Measurements from ENCODE around the gene HIPK4.

HIPK4 gene

DNA sequence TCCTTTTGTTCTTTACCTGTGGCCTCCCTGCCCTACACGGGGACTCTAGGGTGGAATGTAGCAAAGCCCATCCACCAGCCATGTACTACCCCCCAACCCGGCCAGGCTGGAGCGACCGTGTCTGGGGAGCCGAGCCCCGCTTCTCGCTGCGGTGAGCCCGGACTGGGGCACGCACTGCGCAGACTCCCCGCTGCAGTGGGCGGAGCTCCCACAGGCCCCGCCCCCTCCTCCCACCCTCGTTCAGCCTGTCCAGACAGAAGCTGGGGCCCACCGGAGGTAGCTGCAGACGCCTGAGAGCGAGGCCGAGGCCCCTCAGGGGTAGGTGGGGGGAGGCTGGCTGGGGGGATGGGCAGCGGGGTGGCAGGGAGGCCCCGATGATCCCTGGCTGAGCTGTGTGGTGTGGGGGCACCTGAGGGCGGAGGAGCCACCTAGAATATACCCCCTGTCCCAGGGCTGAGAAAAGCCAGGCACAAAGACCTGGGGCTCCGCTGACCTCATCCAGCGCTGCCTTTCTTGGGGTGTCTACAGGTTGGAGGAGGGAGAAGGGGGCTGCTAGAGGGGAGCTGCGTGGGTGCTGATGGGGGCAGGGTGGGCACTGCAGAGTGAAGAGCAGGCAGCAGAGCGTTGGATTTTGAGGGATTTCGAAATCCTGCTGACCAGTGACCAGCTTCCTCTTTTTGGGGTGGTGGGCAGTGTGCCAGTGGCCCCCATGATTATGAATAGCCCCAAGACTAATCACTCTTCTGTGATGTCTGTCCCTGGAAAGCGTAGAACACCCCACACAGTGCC is 24.2 kb downstream of the HIPK4 start:
- peak; percentile 80 for DNase-seq (ENCODE audit: low read depth)
- TF ChIP-seq, protein P1, sequence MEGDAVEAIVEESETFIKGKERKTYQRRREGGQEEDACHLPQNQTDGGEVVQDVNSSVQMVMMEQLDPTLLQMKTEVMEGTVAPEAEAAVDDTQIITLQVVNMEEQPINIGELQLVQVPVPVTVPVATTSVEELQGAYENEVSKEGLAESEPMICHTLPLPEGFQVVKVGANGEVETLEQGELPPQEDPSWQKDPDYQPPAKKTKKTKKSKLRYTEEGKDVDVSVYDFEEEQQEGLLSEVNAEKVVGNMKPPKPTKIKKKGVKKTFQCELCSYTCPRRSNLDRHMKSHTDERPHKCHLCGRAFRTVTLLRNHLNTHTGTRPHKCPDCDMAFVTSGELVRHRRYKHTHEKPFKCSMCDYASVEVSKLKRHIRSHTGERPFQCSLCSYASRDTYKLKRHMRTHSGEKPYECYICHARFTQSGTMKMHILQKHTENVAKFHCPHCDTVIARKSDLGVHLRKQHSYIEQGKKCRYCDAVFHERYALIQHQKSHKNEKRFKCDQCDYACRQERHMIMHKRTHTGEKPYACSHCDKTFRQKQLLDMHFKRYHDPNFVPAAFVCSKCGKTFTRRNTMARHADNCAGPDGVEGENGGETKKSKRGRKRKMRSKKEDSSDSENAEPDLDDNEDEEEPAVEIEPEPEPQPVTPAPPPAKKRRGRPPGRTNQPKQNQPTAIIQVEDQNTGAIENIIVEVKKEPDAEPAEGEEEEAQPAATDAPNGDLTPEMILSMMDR (IDR thresholded peaks at IDR 0.05; ENCODE audit: insufficient read depth, low read depth, low read length, missing control alignments): no peak
- H3K4me3 ChIP-seq (ENCODE audit: low read length): peak overlapping the region; percentile 64

DNA sequence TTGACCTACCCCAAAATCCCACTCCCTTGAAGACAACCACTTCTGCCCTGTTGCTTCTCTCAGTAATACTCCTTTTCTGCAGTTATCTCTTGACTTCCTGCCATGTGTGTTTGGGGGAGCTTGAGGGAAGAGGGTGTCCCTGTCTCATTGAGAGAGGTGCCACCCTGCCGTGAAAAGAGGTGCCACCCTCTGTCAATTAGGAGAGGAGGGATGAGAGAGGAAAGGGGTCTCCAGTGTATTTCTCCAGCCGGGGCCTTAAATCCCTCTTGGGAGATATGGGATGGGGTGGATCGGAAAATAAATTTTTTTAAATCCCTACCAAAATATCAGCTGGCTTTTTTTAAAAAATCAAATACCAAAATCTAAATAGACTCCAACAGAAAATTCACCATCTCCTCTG is 25.0 kb downstream of the HIPK4 start:
- no peak for DNase-seq (ENCODE audit: low read depth)
- TF ChIP-seq, protein P1 (IDR thresholded peaks at IDR 0.05; ENCODE audit: insufficient read depth, low read depth, low read length, missing control alignments): no peak
- H3K4me3 ChIP-seq (ENCODE audit: low read length): peak overlapping the region; percentile 64

DNA sequence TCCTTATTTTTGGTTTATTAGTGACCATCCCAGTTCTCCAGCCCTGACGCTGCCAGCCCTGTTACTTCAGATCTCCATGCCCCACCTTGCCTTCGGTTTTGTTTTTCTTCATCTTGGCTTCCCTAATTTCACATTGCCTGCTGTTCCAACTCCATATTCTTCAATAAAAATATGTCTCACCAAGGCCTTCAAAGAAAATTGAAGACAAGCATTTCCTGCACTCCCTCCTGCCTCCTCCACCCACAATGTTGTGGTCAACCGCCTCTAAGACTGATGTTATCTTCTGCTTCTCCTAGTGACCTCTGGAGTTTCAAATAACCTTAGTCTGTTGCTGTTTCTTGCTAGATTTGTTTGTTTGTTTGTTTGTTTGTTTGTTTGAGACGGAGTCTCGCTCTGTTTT is 26.9 kb downstream of the HIPK4 start:
- H3K4me3 ChIP-seq (ENCODE audit: low read length): no peak overlapping the region
- no peak for DNase-seq (ENCODE audit: low read depth)
- TF ChIP-seq, protein P1 (IDR thresholded peaks at IDR 0.05; ENCODE audit: insufficient read depth, low read depth, low read length, missing control alignments): no peak

DNA sequence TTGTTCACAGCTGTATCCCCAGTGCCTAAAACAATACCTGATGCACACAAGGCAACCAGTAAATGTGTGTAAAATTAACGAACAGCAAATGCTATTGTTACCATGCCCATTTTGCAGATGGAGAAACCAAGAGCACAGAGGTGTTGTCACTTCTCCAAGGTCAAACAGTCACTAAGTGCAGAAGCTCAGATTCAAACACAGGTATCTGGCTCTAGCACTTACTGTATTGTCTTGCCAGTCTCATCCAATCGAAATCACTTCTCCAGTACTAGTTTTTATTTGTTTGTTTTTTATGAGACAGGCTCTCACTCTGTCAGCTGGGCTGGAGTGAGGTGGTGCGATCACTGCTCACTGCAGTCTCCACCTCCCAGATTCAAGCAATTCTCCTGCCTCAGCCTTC is 27.8 kb downstream of the HIPK4 start:
- no peak overlapping the region for H3K4me3 ChIP-seq (ENCODE audit: low read length)
- no peak for DNase-seq (ENCODE audit: low read depth)
- TF ChIP-seq, protein P1 (IDR thresholded peaks at IDR 0.05; ENCODE audit: insufficient read depth, low read depth, low read length, missing control alignments): no peak

DNA sequence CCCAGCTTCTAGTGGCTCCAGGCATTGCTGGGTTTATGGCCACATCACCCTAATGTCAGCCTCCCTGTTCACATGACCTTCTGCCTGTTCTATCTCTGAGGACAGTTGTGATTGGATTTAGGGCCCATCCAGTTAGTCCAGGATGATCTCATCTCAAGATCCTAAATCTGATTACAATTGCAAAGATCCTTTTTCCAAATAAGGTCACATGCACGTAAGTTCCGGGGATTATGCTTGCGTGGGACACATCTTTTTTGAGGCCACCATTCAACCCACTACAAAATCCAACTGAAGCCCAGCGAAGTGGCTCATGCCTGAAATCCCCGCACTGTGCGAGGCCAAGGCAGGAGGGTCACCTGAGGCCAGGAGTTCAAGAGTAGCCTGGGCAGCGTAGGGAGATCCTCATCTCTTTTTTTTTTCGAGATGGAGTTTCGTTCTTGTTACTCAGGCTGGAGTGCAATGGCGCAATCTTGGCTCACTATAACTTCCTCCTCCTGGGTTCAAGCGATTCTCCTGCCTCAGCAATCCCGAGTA is 29.2 kb downstream of the HIPK4 start:
- H3K4me3 ChIP-seq (ENCODE audit: low read length): no peak overlapping the region
- DNase-seq (ENCODE audit: low read depth): no peak
- TF ChIP-seq, protein P1 (IDR thresholded peaks at IDR 0.05; ENCODE audit: insufficient read depth, low read depth, low read length, missing control alignments): no peak

DNA sequence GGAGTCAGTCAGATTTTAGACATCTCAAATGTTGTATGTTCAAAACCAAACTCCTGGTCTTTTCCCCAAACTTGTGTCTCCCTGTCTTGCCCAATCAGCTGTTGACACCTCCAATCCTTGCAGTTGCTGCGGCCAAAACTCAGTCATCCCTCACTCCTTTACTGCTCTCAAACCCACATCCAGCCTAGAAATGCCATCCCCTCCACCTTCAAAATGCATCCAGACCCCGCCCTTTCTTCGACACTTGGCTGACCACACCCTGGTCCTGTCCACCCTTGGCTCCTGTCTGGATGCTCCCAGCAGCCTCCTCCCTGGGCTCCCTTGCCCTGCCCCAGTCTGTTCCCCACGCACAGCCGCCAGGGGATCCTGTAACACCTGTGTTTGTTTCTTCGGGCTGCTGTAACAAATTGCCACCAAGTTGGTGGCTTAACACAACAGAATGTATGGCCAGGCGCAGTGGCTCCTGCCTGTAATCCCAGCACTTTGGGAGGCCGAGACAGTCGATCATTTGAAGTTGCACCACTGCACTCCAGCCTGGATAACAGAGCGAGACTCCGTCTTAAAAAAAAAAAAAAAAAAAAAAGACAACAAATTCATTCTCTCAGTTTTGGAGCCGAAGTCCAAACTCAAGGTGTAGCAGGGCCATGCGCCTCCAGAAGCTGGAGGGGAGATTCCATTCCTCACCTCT is 29.8 kb downstream of the HIPK4 start:
- no peak overlapping the region for H3K4me3 ChIP-seq (ENCODE audit: low read length)
- TF ChIP-seq, protein P1 (IDR thresholded peaks at IDR 0.05; ENCODE audit: insufficient read depth, low read depth, low read length, missing control alignments): no peak
- no peak for DNase-seq (ENCODE audit: low read depth)
